Osteoblast (primary cell): ENCODE measurements around the gene MAST1. TPM values are rescaled to one million over a fixed set of nuclear protein-coding genes. Genes with fewer than 3 reads are reported as not detected.
A peak's percentile ranks its signal among the peaks of the same experiment; 100 is the strongest.

Experiments
- DNase-seq: peaks from one replicate; pipeline ENCODE4 v3.0.0; 2011; ENCODE audit warnings: low spot score, mixed read lengths; ENCODE audit not compliant: insufficient read length; ENCODE audit errors: missing footprints
- H2AFZ ChIP-seq: 2 replicates; pipeline ENCODE4 v1.6.0; 2011; ENCODE audit warnings: mild to moderate bottlenecking, low read length
- H3K27ac ChIP-seq: 2 replicates; pipeline ENCODE4 v1.5.1; 2011; ENCODE audit warnings: mild to moderate bottlenecking, low read depth, low read length, moderate library complexity
- H3K27me3 ChIP-seq: 2 replicates; pipeline ENCODE4 v1.6.0; 2012; ENCODE audit warnings: mild to moderate bottlenecking, control low read depth, inconsistent platforms, low read length, moderate library complexity; ENCODE audit not compliant: insufficient read depth
- H3K36me3 ChIP-seq: 2 replicates; pipeline ENCODE4 v1.5.1; 2011; ENCODE audit warnings: mild to moderate bottlenecking, low read length, control low read depth, moderate library complexity; ENCODE audit not compliant: insufficient read depth
- H3K4me1 ChIP-seq: 2 replicates; pipeline ENCODE4 v1.5.1; 2011; ENCODE audit warnings: mild to moderate bottlenecking, low read length, control low read depth, moderate library complexity; ENCODE audit not compliant: insufficient read depth
- H3K4me2 ChIP-seq: 2 replicates; pipeline ENCODE4 v1.6.0; 2011; ENCODE audit warnings: mild to moderate bottlenecking, low read length; ENCODE audit not compliant: insufficient read depth
- H3K4me3 ChIP-seq: fragments of 200-600 bp; sonication (generic); 3 replicates; pipeline ENCODE4 v1.5.1; 2012; ENCODE audit warnings: mild to moderate bottlenecking, low read length, inconsistent platforms; ENCODE audit not compliant: insufficient read depth
- H3K79me2 ChIP-seq: 2 replicates; pipeline ENCODE4 v1.6.0; 2012; ENCODE audit warnings: mild to moderate bottlenecking, low read length, control low read depth, inconsistent platforms; ENCODE audit not compliant: insufficient read depth
- H3K9me3 ChIP-seq: 2 replicates; pipeline ENCODE4 v1.5.1; 2011; ENCODE audit warnings: low read depth, low read length, control low read depth
- H4K20me1 ChIP-seq: 2 replicates; pipeline ENCODE4 v1.6.0; 2012; ENCODE audit warnings: mild to moderate bottlenecking, low read length, control low read depth; ENCODE audit not compliant: insufficient read depth
- CTCF ChIP-seq: IDR thresholded peaks from 2 replicates; pipeline ENCODE4 v1.5.1; 2011; ENCODE audit warnings: mild to moderate bottlenecking, low read depth, low read length, moderate library complexity; ENCODE audit errors: extremely low read depth
- total RNA-seq: library from RNA; depleted of rRNA; stranded (reverse); fragments of >200 nt; gene quantifications from 2 replicates; pipeline ENCODE4 v1.2.3, GENCODE V29; 2012

MAST1 gene
- total RNA-seq, 1 donor = 0.72 TPM

- Histone ChIP-seq H3K4me2 (peak overlapping the region; percentile 88), H3K79me2 (peaks cover 21% of the 10 kb centered on the region), H3K36me3 (no peaks in the 10 kb centered on the region), H3K9me3 (no peaks in the 10 kb centered on the region), H2AFZ (no peak overlapping the region), H3K27ac (peak overlapping the region; percentile 92), H4K20me1 (peaks cover 12% of the 10 kb centered on the region), H3K27me3 (no peaks in the 10 kb centered on the region), H3K4me1 (peaks cover 30% of the 10 kb centered on the region), H3K4me3 (peak overlapping the region; percentile 98)
- no peak for TF ChIP-seq CTCF
- peak; percentile 91 for DNase-seq
Measured at GRCh38 chr19:12792051-12792852, 46.1 kb upstream of the MAST1 start.

- no peaks in the 10 kb centered on the region for H3K36me3 ChIP-seq
- no peaks in the 10 kb centered on the region for H3K9me3 ChIP-seq
- H3K79me2 ChIP-seq = peaks cover 21% of the 10 kb centered on the region
- peak; percentile 89 for DNase-seq
- H2AFZ ChIP-seq = no peak overlapping the region
- peaks cover 12% of the 10 kb centered on the region for H4K20me1 ChIP-seq
- TF ChIP-seq CTCF = no peak
- H3K4me2 ChIP-seq = peak overlapping the region; percentile 88
- peak overlapping the region; percentile 92 for H3K27ac ChIP-seq
- H3K27me3 ChIP-seq = no peaks in the 10 kb centered on the region
- H3K4me3 ChIP-seq = peak overlapping the region; percentile 98
- peaks cover 30% of the 10 kb centered on the region for H3K4me1 ChIP-seq
Measured at GRCh38 chr19:12792853-12793289, 45.4 kb upstream of the MAST1 start.

GRCh38 chr19:12793290-12794195 is 44.8 kb upstream of the MAST1 start:
- peak; percentile 99 for DNase-seq
- H3K79me2 ChIP-seq = peaks cover 21% of the 10 kb centered on the region
- no peaks in the 10 kb centered on the region for H3K36me3 ChIP-seq
- TF ChIP-seq CTCF = no peak
- peak overlapping the region; percentile 98 for H3K4me3 ChIP-seq
- H3K4me1 ChIP-seq = peaks cover 24% of the 10 kb centered on the region
- no peak overlapping the region for H2AFZ ChIP-seq
- H3K27ac ChIP-seq = peak overlapping the region; percentile 92
- H4K20me1 ChIP-seq = peaks cover 12% of the 10 kb centered on the region
- H3K9me3 ChIP-seq = no peaks in the 10 kb centered on the region
- peak overlapping the region; percentile 88 for H3K4me2 ChIP-seq
- no peaks in the 10 kb centered on the region for H3K27me3 ChIP-seq
